Mesodermal cell (in vitro differentiated cells): ENCODE data around the gene ADAMTS14.
"Not testable (repeated sequence)": the region's sequence is repeated elsewhere in the genome, so short reads cannot be mapped to it uniquely, and the experiment has no call there.

ENCODE experiments used
- H3K27ac ChIP-seq: 2 replicates; pipeline ENCODE4 v1.7.0; 2013; ENCODE audit warnings: mild to moderate bottlenecking, low read depth, low read length, moderate library complexity; ENCODE audit not compliant: severe bottlenecking
- H3K36me3 ChIP-seq: 2 replicates; pipeline ENCODE4 v1.7.1; 2013; ENCODE audit warnings: mild to moderate bottlenecking, low read length, moderate library complexity; ENCODE audit not compliant: control insufficient read depth, insufficient read depth
- H3K4me1 ChIP-seq: one replicate; pipeline ENCODE4 v1.7.1; 2013; ENCODE audit warnings: mild to moderate bottlenecking, low read length; ENCODE audit not compliant: insufficient read depth, control insufficient read depth, poor library complexity, severe bottlenecking
- H3K4me3 ChIP-seq: 2 replicates; pipeline ENCODE4 v1.7.0; 2013; ENCODE audit warnings: low read length, control low read depth, mild to moderate bottlenecking; ENCODE audit not compliant: insufficient read depth, poor library complexity, severe bottlenecking; ENCODE audit errors: extremely low read depth
- H3K9me3 ChIP-seq: 2 replicates; pipeline ENCODE4 v1.7.1; 2013; ENCODE audit warnings: mild to moderate bottlenecking, low read length, moderate library complexity; ENCODE audit not compliant: control insufficient read depth
- WGBS, 2 experiments: methylation state at CpG; one replicate each; pipeline ENCODE4 v1.1.5; 2013; ENCODE audit warnings: missing lambda C conversion rate in 2 of 2; ENCODE audit not compliant: insufficient coverage in 2 of 2; 5-methylcytosine and 5-hydroxymethylcytosine counted together

ADAMTS14 gene

DNA sequence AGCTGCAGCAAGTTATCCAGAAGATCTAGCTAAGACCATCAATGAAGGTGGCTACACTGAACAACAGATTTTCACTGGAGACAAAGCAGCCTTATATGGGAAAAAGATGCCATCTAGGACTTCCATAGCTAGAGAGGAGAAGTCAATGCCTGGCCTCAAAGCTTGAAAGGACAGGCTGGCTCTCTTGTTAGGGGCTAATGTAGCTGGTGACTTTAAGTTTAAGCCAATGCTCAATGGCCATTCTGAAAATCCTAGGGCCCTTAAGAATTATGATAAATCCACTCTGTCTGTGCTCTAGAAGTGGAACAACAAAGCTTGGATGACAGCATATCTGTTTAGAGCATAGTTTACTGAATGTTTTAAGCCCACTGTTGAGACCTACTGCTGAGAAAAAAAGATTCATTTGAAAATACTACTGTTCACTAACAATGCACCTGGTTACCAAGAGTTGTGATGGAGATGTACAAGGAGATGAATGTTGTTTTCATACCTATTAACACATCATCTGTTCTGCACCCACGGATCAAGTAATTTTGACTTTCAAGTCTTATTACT is 13.6 kb upstream of the ADAMTS14 start:
- peaks cover 20% of the 10 kb centered on the region for H3K4me1 ChIP-seq
- H3K36me3 ChIP-seq, result no peaks in the 10 kb centered on the region
- no peak overlapping the region for H3K27ac ChIP-seq
- no peak overlapping the region for H3K4me3 ChIP-seq
- peaks cover 5% of the 10 kb centered on the region for H3K9me3 ChIP-seq
- WGBS, 2 experiments, result no CpG with 5 or more reads among the region's 1 CpG

DNA sequence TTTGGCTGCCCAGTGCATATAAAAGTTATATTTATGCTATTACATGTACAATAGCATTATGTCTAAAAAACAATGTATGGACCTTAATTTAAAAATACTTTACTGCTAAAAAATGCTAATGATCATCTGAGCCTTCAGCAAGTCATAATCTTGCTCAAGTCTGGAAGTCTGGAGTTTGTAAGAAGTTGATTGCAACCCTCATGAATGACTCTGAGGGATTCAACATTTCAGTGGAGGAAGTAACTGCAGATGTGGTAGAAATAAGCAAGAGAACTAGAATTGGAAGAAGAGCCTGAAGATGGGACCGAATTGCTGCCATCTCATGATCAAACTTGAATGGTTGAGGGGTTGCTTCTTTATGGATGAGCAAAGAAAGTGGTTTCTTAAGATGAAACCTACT is 13.0 kb upstream of the ADAMTS14 start:
- Histone ChIP-seq H3K27ac (no peak overlapping the region), H3K9me3 (peaks cover 5% of the 10 kb centered on the region), H3K4me1 (peaks cover 23% of the 10 kb centered on the region), H3K36me3 (no peaks in the 10 kb centered on the region), H3K4me3 (no peak overlapping the region)
- WGBS, 2 experiments, result 85 to 100% methylated on average over 1 of the region's 1 CpG

DNA sequence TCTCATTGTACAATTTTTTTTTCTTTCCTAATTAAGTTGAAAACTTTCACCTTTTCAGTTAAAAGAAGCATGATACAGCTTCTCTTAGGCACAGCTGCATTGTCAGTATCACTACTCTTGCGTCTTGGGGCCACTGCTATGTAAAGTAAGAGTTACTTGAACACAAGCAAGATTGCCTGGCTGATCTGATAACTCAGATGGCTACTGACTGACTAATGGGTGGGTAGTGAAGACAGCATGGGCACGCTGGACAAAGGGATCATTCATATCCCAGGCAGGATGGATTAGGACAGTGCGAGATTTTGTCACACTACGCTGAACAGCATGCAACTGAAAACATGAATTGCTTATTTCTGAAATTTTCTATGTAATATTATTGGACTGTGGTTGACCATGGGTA is 11.6 kb upstream of the ADAMTS14 start:
- Histone ChIP-seq H3K4me3 (no peak overlapping the region), H3K4me1 (peaks cover 31% of the 10 kb centered on the region), H3K27ac (no peak overlapping the region), H3K9me3 (peaks cover 5% of the 10 kb centered on the region), H3K36me3 (no peaks in the 10 kb centered on the region)
- 87 to 95% methylated on average over 3 to 4 of the region's 4 CpGs for WGBS, 2 experiments

DNA sequence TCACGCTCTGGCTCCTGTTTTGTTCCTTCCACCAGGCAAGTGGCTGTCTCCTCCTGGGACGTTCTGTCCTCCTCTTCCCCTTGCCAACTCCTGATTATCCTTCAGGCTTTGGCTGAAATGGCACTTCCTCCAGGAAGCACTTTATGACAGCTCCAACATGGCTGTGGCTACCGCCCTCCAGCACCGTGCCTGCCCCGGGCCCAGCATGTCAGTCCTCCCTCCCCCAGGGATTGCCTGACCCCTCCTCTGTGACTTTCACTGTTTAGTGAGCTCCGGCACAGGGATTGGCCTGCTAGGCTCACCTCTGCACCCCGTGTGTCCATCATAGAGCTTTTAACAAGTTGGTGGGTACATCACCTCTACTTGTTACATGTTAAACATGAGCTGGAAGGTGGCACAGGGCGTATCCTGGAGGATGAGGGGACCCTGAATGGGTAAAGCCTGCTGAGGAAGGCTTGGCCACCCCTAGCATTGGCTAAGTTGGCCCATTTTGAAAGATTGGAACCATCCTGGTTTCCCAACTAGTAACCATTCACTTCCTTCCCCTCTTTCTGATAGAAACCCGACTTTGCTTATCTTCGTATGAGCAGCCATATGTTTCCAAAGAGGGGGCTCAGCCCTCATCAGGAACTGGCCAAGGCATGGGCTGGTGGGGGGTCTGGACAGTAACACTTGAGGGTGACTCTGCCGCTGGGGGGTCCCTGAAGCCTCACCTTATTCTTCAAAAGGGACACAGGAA is 10.5 kb upstream of the ADAMTS14 start:
- Histone ChIP-seq H3K4me1 (peaks cover 30% of the 10 kb centered on the region), H3K4me3 (no peak overlapping the region), H3K27ac (no peak overlapping the region), H3K9me3 (peaks cover 5% of the 10 kb centered on the region), H3K36me3 (no peaks in the 10 kb centered on the region)
- WGBS, 2 experiments, result 82 to 86% methylated on average over 4 to 8 of the region's 11 CpGs

- 89 to 93% methylated on average over 10 to 12 of the region's 12 CpGs for WGBS, 2 experiments
- Histone ChIP-seq H3K27ac (no peak overlapping the region), H3K36me3 (no peaks in the 10 kb centered on the region), H3K9me3 (peaks cover 5% of the 10 kb centered on the region), H3K4me1 (peaks cover 24% of the 10 kb centered on the region), H3K4me3 (no peak overlapping the region)
Measured at GRCh38 chr10:70662362-70663220, 9.7 kb upstream of the ADAMTS14 start.

- not testable (repeated sequence) for H3K4me3 ChIP-seq, H3K36me3 ChIP-seq, H3K27ac ChIP-seq, H3K9me3 ChIP-seq
- H3K4me1 ChIP-seq, result peaks cover 24% of the 10 kb centered on the region
- WGBS, 2 experiments, result 84 to 92% methylated on average over 4 to 5 of the region's 10 CpGs
Measured at GRCh38 chr10:70663458-70664409, 8.6 kb upstream of the ADAMTS14 start.

DNA sequence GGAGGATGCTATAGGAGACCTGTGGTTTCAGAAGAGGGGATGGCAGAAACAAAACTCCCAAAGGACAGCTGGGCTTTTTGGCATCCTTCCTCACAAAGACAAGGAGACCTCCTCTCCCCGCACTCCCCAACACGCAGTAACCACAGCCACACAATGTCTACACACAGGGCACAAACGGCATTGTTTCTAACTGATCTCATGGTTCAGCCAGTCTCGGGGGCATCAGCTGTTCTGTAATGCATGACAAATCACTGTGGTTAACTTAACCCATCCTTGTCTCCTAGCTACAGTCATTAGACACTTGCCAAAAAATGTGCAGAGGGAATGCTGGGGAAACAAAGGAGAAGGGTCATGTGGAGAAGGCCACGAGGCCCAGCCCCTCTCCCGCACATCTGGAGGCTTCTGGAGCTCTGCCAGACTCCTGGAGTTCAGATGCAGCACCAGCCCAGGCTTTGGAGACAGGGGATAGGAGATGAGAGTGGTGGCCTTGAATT is 7.6 kb upstream of the ADAMTS14 start:
- no peaks in the 10 kb centered on the region for H3K36me3 ChIP-seq
- 64 to 93% methylated on average over 3 to 6 of the region's 6 CpGs for WGBS, 2 experiments
- no peaks in the 10 kb centered on the region for H3K9me3 ChIP-seq
- peak overlapping the region; percentile 69 for H3K27ac ChIP-seq
- no peak overlapping the region for H3K4me3 ChIP-seq
- H3K4me1 ChIP-seq, result peaks cover 24% of the 10 kb centered on the region

GRCh38 chr10:70666960-70667798 is 5.1 kb upstream of the ADAMTS14 start:
- H3K27ac ChIP-seq, result no peak overlapping the region
- H3K36me3 ChIP-seq, result no peaks in the 10 kb centered on the region
- H3K9me3 ChIP-seq, result no peaks in the 10 kb centered on the region
- H3K4me3 ChIP-seq, result no peak overlapping the region
- peaks cover 13% of the 10 kb centered on the region for H3K4me1 ChIP-seq
- 94 to 96% methylated on average over 4 to 6 of the region's 7 CpGs for WGBS, 2 experiments

DNA sequence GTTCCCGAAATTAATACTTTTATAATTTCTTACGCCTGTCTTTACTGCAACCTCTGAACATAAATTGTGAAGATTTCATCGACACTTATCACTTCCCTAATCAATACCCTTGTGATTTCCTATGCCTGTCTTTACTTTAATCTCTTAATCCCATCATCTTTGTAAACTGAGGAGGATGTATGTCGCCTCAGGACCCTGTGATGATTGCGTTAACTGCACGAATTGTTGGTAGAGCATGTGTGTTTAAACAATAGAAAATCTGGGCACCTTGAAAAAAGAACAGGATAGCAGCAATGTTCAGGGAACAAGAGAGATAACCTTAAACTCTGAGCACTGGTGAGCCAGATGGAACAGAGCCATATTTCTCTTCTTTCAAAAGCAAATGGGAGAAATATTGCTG is 4.5 kb upstream of the ADAMTS14 start:
- H3K27ac ChIP-seq, H3K9me3 ChIP-seq, H3K36me3 ChIP-seq, H3K4me3 ChIP-seq: not testable (repeated sequence)
- WGBS, 2 experiments, result 87 to 89% methylated on average over 3 to 5 of the region's 6 CpGs
- peaks cover 12% of the 10 kb centered on the region for H3K4me1 ChIP-seq
